ENCODE data around the gene PPP2R1A.
"Not testable (repeated sequence)": the region's sequence is repeated elsewhere in the genome, so short reads cannot be mapped to it uniquely, and the experiment has no call there.

The PPP2R1A gene

DNA sequence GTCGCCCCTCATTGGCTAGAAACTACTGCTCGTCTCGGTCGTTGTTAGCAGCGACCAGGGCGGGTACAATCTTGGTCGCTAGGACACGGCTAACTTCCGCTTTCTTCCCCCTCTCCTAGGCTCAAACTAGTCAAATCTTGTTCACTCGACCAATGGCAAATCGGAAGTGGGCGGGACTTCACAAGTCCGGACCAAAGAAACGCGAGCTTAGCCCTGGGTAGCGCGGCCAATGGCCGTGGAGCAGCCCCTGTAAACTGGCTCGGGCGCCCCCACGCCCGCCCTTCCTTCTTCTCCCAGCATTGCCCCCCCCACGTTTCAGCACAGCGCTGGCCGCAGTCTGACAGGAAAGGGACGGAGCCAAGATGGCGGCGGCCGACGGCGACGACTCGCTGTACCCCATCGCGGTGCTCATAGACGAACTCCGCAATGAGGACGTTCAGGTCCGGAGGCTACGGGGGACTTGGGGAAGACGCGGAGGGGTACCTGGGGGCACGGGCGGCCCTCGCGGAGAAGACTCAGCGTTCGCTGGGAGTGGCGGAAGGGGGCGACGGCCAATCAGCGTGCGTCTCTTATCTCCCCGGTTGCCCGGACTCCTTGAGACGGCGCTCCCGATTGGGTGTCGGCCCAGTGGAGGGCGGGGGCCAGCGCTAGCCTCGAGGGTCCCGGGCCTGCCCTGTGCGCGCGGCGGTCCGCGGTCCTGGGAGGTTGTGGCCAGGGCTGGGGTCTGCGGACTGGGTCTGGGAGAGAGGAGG lies at the start of gene PPP2R1A:
Gene PPP2R1A, plus strand, starts transcription at position 318 of the 752 bp plus-strand sequence. Its CDS starts 45 bp downstream, at position 363.
- DNase-seq: peak; percentile 100

DNA sequence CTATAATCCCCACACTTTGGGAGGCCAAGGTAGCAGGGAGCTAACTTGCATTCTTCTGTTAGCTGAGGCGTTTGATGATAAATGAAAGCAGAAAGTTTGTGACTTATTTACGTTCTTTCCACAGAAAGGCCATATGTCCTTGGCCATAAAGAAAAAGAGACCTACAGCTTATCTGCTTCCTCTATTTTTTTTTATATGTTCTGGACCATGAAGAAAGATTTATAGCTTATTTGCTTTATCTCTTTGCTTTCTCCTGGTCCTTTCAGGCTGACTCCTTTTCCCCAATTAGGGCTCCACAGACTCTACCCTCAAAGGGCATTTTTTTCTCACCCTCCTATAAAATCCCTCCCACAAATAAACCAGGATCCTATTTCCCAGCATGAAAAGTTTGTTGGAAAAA lies 48.6 kb upstream of the PPP2R1A start:
- DNase-seq: no peak

DNA sequence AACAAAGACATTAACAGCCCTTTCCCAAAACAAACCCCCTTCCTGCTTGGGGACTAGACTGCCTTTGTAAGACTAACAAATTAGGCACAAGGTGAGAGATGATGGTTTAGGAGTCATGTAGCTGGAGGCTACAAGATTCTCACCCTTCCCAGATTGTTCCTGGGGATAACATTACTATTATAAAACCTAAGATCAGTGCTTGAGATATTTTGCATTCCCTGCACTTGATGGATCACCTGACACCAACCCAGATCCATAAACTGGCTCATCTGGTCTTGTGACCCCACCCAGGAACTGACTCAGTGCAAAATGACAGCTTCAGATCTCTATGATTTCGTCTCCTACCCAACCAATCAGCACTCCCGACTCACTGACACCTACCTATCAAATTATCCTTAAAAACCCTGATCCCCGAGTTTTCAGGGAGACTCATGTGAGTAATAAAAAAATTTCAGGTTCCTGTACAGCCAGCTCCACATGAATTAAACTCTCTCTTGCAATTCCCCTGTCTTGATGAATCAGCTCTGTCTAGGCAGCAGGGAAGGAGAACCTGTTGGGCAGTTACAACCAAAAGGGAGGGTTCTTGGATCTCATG lies 47.8 kb upstream of the PPP2R1A start:
- DNase-seq: no peak

DNA sequence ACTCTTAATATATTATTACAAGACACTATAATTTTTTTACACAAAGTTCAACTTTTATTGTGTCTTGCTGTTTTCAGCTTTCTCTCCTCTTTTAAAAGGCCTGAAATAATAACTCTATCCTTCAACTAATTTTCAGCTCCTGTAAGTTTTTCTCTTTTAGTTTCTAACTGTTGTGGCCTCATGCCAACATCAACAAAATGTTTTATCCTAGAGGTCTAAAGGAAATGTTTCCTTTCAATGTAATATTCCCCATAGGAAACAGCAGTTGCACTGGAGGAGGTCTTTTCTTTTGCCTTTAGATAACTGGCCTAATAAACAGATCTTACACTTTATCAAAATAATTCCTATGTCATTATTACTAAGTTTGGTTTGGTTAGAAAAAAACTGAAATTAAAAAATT lies 41.6 kb upstream of the PPP2R1A start:
- no peak for DNase-seq

DNA sequence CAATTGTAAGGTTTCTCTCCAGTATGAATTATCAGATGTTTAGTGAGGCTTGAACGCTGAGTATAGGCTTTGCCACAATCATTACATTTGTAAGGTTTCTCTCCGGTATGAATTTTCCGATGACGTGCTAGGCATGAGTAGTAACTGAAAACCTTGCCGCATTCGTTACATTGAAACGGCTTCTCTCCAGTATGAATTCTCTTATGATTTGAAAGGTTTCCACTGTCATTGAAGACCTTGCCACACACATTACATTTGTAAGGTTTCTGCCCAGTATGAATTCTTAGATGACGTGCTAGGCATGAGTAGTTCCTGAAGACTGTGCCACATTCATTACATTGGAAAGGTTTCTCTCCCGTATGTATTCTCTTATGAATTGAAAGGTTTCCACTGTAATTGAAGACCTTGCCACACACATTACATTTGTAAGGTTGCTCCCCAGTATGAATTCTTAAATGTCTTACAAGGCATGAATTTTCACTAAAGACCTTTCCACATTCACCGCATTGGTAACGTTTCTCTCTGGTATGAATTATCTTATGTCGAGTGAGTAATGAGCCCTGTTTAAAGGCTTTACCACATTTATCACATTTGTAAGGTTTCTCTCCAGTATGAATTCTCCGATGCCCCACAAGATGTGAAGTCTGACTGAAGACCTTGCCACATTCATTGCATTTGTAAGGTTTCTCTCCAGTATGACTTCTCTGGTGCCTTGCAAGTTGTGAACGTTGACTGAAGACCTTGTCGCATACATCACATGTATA lies 34.1 kb upstream of the PPP2R1A start:
- DNase-seq: no peak

DNA sequence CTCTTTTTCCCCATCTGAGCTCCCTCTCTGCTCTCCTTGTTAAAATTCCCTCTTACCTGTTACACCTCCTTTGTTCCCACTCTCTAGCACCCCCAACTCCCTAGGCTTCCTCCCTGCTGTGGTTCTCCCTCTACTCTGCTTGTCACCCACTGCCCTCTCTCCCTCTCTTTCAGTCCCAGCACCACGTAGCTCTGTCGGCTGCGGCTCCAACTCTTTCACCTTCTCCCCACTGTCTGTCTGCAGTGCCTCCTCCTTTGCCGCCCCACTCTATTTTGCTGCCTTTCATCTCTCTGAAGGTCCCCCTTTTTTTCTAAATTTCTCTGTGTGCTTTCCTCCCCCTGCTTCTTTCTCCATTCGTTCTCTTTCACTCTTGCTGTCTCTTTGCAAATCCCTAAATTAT lies 19.5 kb upstream of the PPP2R1A start:
- no peak for DNase-seq

DNA sequence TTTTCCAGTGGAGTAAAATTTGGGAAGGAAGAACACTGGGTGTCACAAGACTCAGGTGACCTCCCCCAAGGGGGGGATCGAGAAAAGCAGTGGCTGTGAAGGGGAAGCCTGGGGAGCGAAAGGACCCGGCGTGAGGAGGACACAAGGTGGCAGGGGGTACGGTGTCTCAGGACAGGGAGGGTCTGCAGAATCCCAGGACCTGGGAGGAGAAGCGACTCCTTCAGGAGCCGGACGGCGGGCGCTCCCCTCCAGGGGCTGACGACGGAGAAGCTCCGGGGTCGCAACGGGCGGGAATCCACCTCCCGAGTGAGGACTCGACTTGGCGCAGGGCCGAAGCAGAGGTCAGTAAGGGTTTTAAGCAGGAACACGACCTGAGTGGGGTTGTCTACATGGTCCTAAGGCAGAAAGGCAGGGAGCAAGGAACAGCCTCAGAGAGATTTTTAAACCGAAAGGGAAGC lies 19.0 kb upstream of the PPP2R1A start:
- peak; percentile 58 for DNase-seq

DNA sequence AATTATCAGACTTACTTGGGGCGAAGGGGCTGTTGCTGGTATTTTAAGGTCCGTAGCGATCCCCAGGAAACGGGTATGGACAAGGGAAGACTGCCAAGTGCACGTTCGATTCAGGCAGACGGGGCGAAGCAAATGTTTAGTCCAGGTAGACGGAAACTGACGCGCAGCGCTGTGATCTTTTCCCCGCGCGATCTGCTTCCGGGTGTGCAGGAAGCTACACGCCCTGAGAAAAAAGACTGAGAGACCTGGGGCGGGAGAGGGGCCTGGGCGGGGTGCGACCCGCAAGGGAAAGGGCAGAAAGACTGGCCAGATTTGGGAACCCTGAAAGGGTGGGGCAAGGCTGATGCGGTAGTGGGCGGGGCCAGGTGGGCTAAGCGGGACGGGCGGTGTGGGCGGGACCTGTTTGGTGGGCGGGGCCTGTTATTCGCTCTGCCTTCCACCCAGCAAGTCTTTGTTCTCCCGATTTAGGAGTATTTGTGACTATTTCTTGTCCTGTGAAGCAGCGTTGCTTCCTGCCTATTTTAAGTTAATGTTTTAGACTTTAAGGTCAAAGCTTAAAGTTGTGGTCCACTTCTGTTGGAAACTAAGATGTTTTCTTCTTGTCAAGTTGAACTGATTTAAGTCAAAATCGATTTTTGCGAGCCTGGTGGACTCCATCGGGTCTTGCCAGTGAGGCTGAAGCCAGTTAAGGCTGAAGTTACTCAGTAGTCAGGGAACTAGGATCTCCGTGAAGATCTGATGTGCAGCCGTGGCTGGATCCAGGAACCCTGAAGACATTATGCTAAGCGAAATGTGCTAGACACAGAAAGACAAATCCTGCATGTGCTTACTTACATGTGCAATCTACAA lies 18.3 kb upstream of the PPP2R1A start, which contains the start of gene ZNF836:
Gene ZNF836, minus strand, starts transcription at position 301 of the 849 bp plus-strand sequence. CDS start 3,549 bp downstream, outside the sequence.
- peak; percentile 87 for DNase-seq

DNA sequence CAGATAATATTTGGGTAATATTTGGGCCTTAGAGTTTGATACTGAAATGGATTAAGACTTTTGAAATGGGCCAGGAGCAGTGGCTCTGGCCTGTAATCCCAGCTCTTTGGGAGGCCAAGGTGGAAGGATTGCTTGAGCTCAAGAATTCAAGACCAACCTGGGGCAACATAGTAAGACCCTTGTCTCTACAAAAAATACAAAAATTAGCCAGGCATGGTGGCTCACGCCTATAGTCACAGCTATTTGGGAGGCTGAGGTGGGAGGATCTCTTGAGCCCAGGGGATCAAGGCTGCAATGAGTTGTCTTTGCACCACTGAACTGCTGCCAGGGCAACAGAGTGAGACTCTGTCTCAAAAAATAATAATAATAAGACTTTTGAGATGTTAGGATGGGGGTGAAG lies 17.5 kb upstream of the PPP2R1A start:
- DNase-seq: no peak

DNA sequence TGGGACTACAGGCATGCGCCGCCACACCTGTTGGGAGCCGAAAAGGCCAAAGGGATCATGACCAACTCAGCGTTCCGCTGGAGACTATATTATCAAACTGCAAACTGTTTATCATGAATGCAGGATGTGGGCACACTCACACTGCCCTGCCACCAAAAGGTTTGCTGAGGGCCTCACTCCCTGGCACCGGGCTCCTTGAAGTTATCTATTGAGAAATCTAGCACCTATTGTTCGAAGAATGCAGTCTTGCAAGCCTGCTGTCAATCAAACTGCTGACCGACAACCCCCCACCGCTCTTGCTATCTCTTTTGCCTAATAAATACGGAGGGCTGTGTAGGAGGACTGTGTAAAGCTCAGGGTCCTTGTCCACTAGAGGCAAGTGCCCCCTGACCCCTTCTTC lies 13.3 kb upstream of the PPP2R1A start:
- DNase-seq: no peak

DNA sequence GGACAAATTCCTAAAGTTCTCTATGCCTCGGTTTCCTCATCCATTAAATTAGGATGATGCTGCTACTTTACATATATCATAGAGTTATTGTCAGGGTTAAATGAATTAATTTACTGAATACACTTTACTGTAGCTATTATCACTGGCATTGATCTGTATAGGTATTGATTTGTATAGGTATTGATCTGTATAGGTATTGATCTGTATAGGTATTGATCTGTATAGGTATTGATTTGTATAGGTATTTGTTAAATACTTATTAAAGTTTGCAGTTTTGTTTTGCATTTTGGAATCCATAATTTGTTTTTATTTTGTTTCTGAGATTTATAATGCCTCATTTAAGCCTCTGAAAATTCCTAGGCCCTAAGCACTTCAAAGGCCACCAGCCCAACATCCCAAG lies 2.4 kb upstream of the PPP2R1A start:
- DNase-seq: no peak

DNA sequence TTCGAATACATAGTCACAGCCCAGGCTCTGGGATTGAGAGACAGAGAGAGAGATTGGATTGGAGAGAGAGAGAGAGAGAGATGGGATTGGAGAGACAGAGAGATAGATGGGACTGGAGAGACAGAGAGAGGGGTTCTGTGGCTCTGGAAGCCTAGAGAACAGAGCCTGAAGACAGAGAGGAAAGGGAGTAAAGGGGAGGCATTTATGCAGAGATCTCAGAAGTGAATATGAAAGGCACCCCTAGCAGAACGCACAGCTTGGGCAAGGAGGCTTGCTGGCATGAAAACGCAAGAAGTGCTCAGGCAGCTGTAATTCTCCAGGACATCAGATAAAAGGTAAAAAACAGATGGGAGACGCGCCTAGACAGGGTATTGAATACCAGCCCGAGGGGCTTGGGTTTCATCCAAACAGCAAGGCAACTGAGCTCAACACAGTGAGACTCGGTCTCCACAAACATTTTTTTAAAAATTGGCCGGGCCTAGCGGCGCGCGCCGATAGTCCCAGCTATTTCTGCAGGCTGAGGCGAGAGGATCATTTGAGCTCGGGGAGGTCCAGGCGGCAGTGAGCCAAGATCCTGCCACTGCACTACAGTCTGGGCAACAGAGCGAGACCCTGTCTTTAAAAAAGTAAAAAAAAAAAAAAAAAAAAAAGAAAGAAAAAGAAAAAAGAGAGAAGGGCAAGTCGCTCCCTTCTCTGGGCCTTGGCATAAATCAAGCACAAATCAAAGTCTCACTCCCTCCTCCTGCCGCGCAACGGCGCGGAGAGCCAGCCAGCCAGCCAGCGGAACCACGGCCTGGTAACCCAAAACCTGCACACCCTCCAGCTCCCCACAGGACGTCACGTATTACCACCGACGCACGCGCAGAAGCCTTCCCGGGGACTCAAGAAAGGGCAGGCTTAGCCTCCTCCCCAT lies 774 bp upstream of the PPP2R1A start:
- DNase-seq: no peak

DNA sequence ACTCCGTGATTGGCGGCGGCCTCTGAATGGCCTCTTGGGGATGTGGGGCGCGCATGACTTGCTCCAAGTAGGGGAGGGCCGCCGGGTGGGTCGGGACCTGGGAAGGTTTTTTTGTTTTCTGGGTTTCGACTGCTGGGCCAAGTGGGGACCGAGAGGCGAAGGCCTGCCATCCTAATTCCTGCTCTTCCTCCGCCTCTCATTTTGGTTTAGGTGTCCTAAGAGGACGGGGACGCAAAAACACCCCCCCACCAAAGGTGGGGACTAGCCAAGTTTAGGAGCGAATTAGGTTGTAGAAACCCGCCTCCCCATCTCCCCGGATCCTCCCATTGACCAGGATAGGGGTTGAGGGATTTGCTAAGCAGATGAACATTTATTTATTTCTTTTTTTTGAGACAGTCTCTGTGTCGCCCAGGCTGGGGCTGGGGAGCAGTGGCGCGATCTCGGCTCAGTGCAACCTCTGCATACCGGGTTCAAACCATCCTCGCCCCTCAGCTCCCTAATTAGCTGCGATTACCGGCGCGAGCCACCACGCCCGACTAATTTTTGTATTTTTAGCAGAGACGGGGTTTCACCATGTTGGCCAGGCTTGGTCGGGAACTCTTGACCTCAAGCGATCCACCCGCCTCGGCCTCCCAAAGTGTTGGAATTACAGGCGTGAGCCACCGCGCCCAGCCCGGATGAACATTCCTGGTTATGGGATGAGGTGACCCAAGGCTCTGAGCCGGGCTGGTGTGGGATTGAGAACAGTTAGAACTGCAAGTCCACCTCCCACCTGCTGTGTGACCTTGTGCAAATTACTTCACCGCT lies 838 bp downstream of the PPP2R1A start:
- DNase-seq: no peak

DNA sequence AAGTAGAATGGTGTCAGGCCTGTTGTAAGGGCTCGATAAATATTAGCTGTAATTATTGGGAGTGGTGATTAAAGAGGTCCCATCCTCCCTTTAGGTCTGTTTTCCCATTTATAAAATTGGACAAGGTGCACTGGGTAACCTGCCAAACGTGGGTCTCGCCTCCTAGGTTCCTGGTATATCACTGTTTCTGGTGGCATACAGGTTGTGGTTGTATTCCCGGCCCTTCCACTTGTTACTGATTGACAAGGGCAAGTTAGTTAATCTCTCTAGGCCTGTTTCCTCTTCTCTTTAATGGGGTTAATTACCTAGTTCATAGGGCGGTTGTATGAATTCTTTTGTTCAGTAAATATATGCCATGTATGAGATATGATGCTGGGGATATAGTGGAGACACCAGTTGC lies 1.5 kb downstream of the PPP2R1A start:
- DNase-seq: no peak

DNA sequence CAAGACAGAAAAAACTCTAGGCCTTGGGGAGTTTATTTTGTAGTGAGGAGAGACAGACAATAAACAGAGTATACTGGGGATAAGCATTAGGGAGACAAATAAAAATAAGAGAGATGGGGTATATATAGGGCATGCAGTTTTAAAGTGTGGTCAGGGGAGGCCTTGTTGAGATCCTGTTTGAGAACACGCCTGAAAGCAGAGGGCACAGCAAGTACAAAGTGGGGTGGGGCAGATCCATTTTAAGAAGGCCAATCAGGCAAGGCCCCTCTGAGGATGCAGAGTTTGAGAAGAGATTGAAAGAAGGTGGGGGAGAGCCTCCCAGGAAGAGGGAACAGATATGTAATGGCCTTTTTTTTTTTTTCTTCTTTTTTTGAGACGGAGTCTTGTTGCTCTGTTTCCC lies 2.1 kb downstream of the PPP2R1A start:
- no peak for DNase-seq

DNA sequence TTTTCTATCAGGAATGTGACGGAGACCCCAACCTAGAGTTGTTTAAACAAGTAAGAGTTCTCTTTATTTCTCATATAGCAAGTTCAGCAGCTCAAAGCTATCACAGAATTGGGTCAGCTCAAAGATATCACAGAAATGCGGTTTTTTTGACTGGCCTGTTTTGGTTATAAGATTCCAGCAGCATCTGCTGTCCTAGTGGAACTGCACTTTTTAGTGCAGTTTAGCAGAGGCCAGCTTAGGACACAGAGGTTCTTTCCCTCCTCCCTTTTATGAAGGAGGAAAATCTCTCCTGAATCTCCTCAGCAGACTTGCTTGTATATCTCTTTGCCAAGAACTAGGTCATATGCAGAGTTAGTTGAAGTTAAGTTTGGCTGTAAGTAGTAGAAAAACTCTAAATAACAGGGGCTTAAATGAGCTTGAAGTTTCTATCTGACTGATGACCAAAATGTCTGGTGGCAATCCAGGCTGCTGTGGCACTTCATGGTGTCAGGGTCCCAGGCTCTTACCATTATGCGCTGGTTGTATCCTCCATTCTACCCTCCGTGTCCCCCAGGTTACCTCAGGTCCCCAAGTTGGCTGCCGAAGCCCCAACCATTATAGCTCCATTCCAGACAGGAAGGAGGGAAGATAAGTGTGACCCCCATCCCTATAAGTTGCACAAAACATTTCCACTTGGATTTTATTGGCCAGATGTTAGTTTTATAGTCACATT lies 6.6 kb downstream of the PPP2R1A start:
- DNase-seq: no peak

DNA sequence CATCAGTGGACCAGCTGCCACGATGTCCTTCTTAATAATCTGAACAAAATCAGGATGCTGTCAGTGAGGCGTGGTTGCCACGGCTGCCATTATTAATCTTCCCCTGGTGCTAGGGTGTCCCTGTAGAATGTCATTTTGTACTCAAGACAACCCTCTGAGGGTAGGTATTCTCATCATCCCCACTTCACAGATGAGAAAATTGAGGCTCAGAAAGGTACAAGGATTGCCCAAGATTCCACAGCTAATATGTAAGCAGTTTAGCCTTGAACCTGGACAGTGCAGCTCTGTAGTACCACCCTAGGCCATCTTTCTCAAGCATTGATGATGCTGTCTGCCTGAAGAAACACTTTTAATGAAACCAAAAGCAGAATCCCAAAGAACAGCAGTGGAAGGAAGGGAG lies 8.1 kb downstream of the PPP2R1A start:
- no peak for DNase-seq

DNA sequence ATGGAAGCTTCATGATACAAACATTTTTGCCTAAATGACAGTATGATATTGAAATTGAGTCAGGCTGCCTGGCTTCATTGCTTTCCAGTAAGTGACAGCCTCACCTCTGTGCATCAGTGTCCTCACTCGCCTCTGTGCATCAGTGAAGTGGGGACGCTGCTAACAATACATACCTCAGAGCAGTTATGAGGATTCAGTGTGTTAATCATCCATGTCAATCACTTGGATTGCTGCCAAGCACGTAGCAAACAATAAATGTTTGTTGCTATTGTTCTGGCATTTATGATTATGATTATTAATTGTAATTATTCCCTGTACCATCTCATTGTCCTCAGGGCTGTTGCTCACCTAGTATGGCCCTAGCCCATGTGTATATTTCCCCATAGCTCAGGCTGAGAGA lies 8.8 kb downstream of the PPP2R1A start:
- no peak for DNase-seq

DNA sequence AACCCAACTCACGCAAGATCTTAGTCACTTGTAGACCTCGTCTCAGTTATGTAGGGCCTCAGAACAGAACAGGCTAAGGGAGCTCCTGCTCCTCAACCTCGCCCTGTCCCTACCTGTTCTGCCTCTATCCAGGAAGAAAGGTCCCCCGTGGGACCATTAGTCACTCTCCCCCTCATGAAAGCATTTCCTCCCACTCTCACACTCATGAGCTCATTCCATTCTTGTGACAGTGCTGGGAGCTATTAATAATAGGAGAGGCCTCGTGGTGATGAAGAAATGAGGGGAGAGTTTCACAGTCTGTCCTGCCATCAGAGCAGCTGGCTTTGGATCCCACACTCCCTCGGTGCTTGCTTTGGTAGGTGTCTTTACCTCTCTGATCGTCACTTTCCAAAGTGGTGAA lies 10.2 kb downstream of the PPP2R1A start:
- no peak for DNase-seq

DNA sequence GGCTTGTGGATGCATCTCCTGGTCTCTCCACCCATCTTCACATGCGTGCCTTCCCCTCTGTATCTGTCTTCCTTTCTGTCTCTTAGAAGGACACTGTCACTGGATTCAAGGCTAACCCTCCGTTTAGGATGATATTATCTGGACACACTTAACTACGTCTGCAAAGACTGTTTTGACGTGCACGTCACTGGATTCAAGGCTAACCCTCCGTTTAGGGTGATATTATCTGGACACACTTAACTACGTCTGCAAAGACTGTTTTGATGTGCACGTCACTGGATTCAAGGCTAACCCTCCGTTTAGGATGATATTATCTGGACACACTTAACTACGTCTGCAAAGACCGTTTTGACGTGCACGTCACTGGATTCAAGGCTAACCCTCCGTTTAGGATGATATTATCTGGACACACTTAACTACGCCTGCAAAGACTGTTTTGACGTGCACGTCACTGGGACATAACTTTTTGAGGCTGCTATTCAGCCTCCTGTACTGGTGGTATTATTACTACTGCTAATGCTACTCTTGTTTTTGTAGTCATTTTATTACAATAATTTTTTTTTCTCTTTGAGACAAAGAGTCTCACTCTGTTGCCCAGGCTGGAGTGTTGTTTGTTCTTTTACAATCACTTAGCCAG lies 11.0 kb downstream of the PPP2R1A start:
- DNase-seq: not testable (repeated sequence)

Data from NCI-H146 (cell line).